ENCODE measurements around the gene STX4. TPM values are rescaled to one million over a fixed set of nuclear protein-coding genes. Genes with fewer than 3 reads are reported as not detected.

STX4 gene
- total RNA-seq, 4 donors from 2014 or later = 14.9 to 24.3 (median 21.4) TPM

GRCh38 chr16:30997725-30998711, 35.3 kb upstream of the STX4 start:
- no peaks in the 10 kb centered on the region for H3K9me3 ChIP-seq
- H3K27me3 ChIP-seq = peaks cover 0 to 8% (median 3%) of the 10 kb centered on the region in 3 donors
- no peak for TF ChIP-seq CTCF (IDR thresholded peaks at IDR 0.05 in 4 of 5, conservative IDR thresholded peaks at IDR 0.05 in 1 of 5)
- no peak for TF ChIP-seq POLR2A (IDR thresholded peaks at IDR 0.05)
- H3K27ac ChIP-seq = peak overlapping the region; percentile 59 to 78 (median 76)
- ATAC-seq = peak in 1 of 2 donors; percentile 6
- in situ Hi-C loops (cut with MboI; ENCODE audit: low sequenced_read_pairs in 4 of 4) = loop anchor here in 3 of 4 donors (25.0 kb wide), 4 partner anchors 89 to 864 kb away; partner anchors contain the start of genes ZNF267 (in 3 of the 3), COX6A2 (in 1 of the 3), PRSS36 (in 1 of the 3) and PRSS53 (in 1 of the 3)
- H3K36me3 ChIP-seq = no peaks in the 10 kb centered on the region
- intact Hi-C loops (cut with DNase I; ENCODE audit: low total_unique reads) = loop anchor here (2.0 kb wide), 1 partner anchor 35 kb away; the partner anchor contains the start of gene STX4
- DNase-seq = no peak
- H3K4me1 ChIP-seq = peaks cover 0 to 12% of the 10 kb centered on the region in 2 donors
- H3K4me3 ChIP-seq = peak overlapping the region; percentile 53 to 96 (median 66)

GRCh38 chr16:30998852-30999761, 34.3 kb upstream of the STX4 start:
- Histone ChIP-seq H3K9me3 (no peaks in the 10 kb centered on the region), H3K27me3 (peaks cover 0 to 8% (median 3%) of the 10 kb centered on the region in 3 donors), H3K4me3 (no peak overlapping the region), H3K4me1 (peaks cover 0 to 12% of the 10 kb centered on the region in 2 donors), H3K27ac (no peak overlapping the region), H3K36me3 (no peaks in the 10 kb centered on the region)
- intact Hi-C loops (cut with DNase I; ENCODE audit: low total_unique reads) = no loop called here
- in situ Hi-C loops (cut with MboI; ENCODE audit: low sequenced_read_pairs in 4 of 4) = loop anchor here in 3 of 4 donors (25.0 kb wide), 4 partner anchors 88 to 863 kb away; partner anchors contain the start of genes ZNF267 (in 3 of the 3), COX6A2 (in 1 of the 3), PRSS36 (in 1 of the 3) and PRSS53 (in 1 of the 3)
- no peak for ATAC-seq
- no peak for DNase-seq
- TF ChIP-seq CTCF (IDR thresholded peaks at IDR 0.05 in 4 of 5, conservative IDR thresholded peaks at IDR 0.05 in 1 of 5) (no peak), POLR2A (IDR thresholded peaks at IDR 0.05) (no peak)

- DNase-seq (no peak), ATAC-seq (no peak)
- Histone ChIP-seq H3K27ac (no peak overlapping the region), H3K4me3 (no peak overlapping the region), H3K4me1 (peaks cover 0 to 12% of the 10 kb centered on the region in 2 donors), H3K9me3 (no peaks in the 10 kb centered on the region), H3K36me3 (no peaks in the 10 kb centered on the region), H3K27me3 (peaks cover 0 to 8% (median 3%) of the 10 kb centered on the region in 3 donors)
- TF ChIP-seq POLR2A (IDR thresholded peaks at IDR 0.05) = no peak
- no peak for TF ChIP-seq CTCF (IDR thresholded peaks at IDR 0.05 in 4 of 5, conservative IDR thresholded peaks at IDR 0.05 in 1 of 5)
- in situ Hi-C loops (cut with MboI; ENCODE audit: low sequenced_read_pairs in 4 of 4) = loop anchor here in 2 of 4 donors (25.0 kb wide), 2 partner anchors 161 to 861 kb away; partner anchors contain the start of genes PRSS36 (in 1 of the 2) and ZNF267 (in 1 of the 2)
- intact Hi-C loops (cut with DNase I; ENCODE audit: low total_unique reads) = no loop called here
Measured at GRCh38 chr16:31000671-31001382, 32.5 kb upstream of the STX4 start.
